Raji (cell line): Measurements from ENCODE around the gene CHCHD4.

Source experiments
- POLR2A ChIP-seq: IDR thresholded peaks from 2 replicates; pipeline ENCODE4 v1.6.1; 2011; ENCODE audit warnings: low read depth, low read length, control low read depth; ENCODE audit not compliant: insufficient read depth

CHCHD4 gene

DNA sequence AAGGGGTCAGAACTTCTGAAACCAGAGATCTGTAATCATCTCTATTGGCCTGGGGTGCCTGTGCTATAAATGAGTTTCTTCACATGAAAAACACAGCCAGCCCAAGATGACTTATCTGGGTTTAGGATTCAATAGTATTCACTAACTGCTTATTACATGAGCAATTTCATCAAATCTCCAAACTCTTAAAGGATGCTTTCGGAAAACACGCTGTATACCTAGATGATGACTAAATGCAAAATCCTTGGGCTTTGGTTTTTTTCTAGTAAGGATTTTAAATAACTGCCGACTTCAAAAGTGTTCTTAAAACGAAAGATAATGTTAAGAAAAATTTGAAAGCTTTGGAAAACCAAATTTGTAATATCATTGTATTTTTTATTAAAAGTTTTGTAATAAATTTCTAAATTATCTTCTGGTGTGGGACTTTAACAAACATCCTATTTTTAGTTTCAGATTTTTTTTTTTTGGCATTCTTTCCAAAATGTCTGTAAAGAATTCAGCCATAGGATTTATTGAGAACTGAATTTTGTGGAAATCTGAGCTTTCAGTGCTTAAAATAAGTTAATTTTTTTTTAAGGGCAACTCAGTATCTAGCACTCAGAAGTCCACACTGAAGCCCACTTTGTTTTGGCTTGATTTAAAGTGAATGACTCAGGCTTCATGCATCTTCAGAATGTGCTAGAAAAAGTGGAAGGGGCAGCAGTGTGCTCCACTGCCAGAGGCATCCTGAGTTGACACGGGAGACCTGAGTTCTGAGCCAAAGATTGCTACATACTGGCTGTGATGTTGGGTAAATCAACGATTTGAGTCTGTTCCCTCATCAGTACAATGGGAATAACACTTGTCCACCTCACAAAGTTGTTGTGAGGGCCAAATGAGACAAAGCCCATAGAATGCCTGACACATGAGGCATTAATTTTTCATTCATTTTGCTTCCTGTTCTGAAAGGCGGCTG lies 18.9 kb upstream of the CHCHD4 start:
- no peak for TF ChIP-seq POLR2A

DNA sequence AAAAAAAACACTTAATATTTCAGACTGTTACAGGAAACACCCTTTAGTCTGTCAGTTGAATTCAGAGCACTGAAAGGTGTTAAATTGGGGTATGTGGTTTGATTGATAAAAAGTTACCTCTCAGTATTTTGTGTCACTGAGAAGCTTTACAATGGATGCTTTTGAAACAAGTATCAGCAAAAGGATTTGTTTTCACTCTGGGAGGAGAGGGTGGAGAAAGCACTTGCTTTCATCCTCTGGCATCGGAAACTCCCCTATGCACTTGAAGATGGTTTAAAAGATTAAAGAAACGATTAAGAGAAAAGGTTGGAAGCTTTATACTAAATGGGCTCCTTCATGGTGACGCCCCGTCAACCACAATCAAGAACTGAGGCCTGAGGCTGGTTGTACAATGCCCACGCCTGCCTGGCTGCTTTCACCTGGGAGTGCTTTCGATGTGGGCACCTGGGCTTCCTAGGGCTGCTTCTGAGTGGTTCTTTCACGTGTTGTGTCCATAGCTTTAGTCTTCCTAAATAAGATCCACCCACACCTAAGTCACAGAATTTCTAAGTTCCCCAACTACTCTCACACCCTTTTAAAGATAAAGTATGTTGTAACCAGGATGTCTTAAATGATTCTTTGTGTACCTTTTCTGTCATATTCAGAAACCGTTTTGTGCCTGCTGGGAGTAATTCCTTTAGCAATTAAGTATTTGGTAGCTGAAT lies 18.0 kb upstream of the CHCHD4 start:
- no peak for TF ChIP-seq POLR2A

- TF ChIP-seq POLR2A: no peak
Measured at GRCh38 chr3:14141602-14142341, 17.1 kb upstream of the CHCHD4 start.

GRCh38 chr3:14141144-14141543 lies 16.5 kb upstream of the CHCHD4 start:
- no peak for TF ChIP-seq POLR2A

- TF ChIP-seq POLR2A: no peak
Measured at GRCh38 chr3:14140668-14141067, 16.0 kb upstream of the CHCHD4 start.

DNA sequence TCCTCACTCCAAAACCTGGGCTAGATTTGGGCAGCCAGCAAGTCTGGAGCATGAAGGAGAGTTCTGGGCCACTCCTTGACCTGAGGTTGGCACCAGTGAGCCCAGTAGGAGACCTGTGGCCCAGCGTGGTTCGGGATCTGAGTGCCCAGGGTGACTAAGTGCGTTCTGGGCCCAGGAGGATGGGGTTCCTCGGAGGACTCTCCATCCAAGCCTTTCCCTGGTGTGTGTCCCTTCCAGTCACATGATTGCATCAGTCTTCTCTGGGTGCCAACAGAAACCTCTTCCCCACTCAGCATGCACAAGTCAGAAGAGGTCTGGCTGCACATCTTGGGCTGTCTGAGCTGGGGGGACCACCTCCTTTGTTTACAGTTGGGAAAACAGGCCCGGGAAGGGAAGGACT lies 15.1 kb upstream of the CHCHD4 start:
- TF ChIP-seq POLR2A: no peak

GRCh38 chr3:14138878-14139655 lies 14.4 kb upstream of the CHCHD4 start:
- TF ChIP-seq POLR2A: no peak

- TF ChIP-seq POLR2A: no peak
Measured at GRCh38 chr3:14138109-14138877, 13.6 kb upstream of the CHCHD4 start.

GRCh38 chr3:14137445-14137844 lies 12.8 kb upstream of the CHCHD4 start:
- TF ChIP-seq POLR2A: no peak

DNA sequence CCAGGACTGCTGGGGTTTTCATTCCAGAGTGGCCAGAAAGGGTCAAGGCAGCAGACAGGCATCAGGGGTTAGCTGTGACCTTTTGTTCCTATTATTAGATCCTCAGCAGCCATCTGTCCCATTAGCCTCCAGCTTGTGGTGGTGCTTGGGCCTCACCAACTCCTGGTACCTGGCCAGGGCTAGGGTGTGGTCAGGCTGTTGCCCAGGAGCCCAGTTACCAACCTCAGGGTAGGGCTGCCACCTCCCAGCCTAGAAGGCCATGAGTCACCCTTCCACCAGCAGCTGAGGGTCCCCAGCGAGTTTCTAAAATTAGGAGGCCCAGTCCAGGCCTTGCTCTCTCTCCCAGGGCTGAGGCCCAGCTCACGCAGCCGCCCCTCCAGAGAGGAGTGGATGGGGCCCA lies 12.3 kb upstream of the CHCHD4 start:
- TF ChIP-seq POLR2A: no peak

DNA sequence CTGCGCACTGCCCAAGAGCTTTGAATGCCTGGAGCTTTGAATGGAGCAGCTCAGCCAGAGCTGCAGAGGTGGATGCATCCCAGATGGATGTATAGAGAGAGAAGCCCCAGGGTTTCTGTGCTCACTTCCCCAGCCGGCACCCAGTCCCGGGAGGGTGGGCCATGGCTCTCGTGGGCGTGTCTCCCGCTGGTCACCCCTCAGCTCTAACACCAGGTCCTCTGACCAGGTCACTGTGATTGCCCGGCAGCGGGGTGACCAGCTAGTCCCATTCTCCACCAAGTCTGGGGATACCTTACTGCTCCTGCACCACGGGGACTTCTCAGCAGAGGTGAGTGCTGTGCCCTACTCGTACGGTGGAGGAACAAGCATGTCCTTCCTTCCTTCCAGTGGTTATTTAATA lies 10.9 kb upstream of the CHCHD4 start:
- TF ChIP-seq POLR2A: no peak

GRCh38 chr3:14134291-14134690 lies 9.6 kb upstream of the CHCHD4 start:
- no peak for TF ChIP-seq POLR2A

GRCh38 chr3:14133876-14134275 lies 9.2 kb upstream of the CHCHD4 start:
- TF ChIP-seq POLR2A: no peak

DNA sequence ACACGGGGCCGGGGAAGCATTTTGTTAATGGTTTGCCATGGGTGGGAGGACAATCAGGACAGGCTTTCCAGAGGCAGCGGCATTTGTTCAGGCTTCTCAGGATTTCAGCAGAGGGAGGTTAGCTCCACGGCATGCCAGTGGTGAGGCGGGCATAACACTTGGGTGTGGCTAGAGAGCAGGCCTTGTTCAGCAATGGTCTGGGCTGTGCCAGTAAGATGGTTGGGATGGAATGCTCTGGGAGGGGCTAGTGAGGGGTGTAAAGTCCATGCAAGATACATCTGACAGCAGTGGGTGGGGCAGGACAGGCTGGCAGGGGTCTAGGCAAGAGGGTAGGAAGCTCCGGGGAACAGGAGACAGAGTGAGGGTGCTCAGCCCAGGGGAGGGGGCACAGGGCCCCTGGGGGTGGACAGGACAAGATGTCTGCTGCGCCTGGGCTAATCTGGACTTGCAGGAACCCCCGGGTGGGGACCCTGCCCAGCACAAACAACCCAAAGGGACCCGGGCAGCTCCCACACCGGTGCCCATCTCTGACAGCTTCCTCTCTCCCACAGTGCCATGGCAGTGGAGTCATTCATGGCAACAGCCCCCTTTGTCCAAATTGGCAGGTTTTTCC lies 8.6 kb upstream of the CHCHD4 start:
- TF ChIP-seq POLR2A: no peak

- no peak for TF ChIP-seq POLR2A
Measured at GRCh38 chr3:14132689-14133088, 8.0 kb upstream of the CHCHD4 start.
